ENCODE results near the gene ZNF423.

ZNF423 gene

DNA sequence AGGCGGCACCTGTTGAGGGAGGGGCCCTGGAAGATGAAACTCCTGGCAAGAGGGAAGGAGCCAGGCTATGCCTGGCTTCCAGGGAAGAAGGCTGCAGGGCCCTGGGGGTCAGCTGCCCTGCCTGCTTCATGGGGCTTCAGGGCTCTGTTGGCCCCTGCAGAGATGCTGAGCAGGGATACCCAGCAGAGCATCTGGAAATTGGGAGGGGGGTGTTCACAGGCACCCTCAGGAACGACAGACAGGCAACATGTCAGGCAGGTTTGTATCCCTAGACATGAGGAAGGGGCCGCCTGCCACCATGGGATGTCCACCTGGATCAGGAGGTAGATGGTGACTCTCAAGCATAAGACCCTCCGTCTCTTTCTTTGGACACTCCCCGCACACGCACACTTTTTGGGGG is 13.8 kb upstream of the ZNF423 start:
- DNase-seq: no peak

DNA sequence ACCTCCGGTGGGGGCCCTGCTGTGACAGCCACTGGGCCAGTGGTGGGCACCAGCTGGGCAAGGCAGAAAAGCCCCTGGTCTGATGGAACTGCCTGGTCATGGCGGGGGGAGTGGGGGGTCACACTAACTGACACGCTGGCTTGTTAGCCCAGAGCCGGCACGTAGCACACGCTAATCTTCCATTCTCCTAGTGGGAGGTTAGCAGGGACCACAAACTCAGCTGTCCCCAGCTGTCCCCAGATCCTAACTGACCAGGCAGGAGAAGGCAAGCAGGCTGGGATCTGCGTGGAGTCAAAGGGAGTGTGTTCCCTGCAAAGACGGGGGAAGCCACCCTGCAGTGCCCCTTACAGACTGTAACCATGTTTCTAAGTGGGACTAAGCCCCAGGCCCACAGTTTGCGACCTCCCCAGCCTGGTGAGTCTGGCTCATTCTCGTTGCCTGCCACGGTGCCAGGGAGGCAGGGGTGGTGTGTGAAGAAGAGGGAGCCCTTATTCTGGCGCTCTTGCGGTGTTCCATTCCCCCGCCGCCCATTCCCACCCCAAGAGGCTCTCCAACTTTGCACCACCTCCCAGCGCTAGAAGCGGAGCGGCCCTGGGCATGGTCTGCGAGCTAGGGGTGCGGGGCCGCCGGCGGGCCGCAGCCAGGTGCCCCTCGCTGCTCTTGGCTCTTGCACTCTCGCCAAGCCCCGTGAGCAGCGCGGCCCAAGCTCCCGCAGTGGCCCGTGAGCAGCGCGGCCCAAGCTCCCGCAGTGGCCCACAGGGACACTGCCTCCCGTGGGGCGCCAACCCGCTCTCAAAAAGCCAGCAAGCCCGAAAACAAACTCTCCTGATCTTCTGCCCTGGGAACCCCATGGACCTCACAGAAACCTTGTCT is 12.1 kb upstream of the ZNF423 start:
- DNase-seq: no peak

DNA sequence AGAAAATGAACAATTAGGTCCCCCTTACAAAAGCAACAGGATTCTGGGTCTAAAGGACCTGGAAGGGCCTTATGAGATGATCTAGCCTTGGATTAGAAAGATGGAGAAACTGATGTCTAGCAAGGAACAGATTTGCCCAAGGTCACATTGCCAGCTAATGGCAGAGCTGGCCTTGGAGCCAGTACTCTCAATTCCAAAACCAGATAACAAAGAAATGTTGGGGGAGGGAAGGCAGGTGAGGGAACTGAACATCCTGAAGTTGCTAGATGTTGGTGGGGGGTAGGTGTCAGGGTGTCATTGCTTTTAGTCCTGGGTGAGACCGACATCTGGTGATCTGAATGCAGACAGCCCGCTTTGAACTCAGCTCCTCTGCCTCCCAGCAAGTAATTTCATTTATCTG is 11.3 kb upstream of the ZNF423 start:
- no peak for DNase-seq

DNA sequence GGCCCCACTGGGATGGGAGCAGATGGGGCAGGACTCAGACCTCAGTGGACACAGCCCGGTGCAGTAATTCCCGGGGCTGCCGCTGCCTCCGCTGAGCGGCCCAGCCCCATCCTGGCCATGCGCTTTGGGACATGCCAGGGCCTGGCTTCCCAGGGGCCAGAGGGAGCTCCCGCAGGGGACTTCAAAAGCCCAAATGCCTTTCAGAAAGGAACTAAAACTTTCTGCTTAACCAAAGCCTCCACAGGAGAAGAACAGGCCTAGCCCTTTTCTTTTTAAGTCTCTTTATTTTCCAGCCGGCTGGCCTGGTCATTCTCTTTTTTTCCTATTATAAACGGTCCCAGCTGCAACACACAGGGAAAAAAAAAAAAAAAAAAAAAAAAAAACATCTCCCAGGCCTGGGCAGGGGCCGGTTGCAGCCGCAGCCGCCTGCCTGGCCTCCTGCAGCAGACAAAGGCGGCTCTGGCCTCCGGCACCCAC is 10.7 kb upstream of the ZNF423 start:
- DNase-seq: no peak

DNA sequence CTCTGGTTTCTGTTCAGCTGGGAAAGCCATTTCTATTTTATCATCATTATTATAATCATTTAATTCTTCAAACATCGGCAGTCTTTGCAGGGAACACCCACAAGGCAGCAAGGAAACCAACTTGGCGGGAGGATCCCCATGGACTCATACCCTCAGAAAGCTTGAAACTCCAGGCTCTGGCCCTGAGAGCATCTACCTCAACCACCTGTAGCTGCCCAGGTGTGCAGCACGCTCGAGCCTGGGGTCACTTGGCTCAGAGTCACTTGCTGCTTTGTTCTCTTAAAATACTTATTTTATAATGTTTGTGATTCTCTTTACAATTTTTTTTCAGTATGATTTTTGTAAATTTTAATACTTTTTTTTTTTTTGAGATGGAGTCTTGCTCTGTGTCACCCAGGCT is 6.8 kb upstream of the ZNF423 start:
- no peak for DNase-seq

DNA sequence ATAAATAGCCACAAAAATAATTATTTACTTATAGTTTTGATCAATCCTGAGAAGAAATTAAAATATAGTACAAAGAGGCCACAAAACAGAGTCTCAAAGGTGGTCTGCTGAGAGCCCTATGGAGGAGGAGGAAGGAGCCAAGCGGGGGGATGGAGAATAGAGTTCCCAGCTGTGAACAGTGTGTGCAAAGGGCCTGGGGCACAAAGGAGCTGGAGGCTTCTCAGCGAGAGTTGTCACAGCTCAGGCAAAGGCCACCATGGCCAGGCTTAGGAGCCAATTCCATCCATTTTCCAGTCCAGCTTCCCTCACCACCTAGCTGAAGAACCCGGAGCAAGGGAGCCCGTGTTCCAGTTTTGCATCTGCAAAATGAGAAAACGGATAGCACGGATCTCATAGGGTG is 5.4 kb upstream of the ZNF423 start:
- DNase-seq: no peak

DNA sequence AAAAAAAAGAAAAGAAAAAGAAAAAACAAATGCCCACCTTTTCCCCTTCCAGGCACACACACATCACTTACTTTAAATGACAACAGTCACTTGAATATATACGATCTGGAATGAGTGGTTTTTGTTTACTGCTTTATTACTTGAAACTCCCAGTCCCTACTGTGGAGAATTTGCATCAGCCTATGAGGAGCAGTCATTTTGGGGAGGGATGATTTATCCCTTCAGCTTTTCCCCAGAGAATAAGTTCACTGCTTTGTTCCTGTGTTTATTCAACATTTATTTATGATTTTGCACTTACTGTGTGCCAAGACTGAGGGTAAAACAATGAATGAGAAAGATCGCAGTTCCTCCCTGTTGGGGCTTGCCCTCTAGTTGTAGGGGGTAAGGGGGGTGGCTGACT is 4.7 kb upstream of the ZNF423 start:
- no peak for DNase-seq

DNA sequence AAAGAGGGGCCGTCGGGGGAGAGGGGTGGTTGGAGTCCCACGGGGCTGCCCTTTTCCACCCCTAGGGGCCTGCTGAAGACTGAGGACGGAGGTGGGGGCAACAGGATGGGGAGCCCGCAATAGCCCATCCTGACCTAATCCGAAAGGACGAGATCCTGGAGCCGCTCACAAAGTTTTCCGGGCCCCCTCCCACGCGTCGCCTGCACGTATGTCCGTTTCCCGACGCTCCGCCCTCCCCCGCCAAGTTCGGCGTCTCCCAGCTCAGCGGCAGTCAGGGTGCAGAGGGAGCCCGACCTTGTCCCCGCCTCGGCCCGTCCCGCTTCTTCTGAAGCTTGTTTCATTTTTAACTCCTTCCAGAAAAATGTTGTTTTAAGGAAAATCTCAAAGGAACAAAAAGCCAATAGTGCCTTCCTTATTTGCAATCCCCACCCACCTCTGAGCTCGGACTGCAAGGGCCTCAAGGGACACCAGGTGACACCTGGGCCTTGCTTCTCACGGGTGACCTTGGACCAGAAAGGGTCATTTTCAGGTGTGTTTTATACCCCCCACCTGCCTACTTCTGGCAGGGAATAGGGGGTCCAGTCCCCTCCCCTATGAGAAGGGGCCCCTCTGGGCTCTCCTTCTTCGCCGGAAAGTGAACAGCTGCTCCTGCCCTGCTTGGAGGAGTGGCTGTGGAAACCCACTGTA is 3.4 kb upstream of the ZNF423 start:
- DNase-seq: no peak

DNA sequence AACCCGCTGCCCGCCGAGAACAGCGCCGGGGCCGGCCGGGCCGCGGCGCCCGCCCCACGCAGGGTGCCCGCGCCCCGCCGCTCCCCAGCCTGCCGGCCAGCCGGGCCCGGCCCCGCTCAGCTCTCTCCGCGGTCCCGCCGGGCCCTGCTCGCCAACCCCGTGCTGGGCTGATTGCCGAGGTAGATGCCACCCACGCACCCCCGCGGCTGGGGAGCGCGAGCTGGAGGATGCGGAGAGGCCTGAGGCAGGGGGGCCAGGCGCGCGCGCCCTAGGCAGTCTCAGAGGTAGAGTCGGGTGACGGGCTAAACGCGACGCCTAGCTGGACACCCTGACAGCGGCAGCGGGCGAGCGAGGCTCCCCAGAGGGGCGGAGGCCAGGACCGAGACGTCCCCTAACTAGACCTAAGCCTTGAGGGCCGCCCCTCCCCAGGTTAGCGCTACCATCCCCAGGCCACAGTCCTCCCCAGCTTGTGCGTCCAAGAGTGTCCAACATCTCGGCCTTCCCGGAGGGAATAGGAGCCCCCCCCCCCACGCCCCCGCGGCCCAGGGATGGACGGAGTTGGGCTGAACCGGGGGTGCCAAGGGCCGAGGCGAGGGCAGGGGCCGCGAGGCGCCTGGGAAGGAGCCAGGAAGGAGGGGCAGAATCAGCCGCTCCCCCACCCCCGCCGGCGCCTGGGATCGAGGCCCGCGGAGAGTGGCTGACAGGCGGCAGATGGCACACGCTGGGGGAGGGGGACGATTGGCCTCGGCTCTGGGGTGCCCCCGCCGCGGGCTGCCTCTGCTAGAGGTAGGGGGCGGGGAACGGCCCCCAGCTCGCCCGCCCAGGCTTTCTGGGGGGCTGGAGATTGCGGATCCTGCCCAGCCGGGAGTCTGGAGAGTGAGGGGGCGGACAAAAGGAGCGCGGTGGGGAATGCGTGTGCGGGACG is 2.5 kb upstream of the ZNF423 start:
- DNase-seq: no peak

DNA sequence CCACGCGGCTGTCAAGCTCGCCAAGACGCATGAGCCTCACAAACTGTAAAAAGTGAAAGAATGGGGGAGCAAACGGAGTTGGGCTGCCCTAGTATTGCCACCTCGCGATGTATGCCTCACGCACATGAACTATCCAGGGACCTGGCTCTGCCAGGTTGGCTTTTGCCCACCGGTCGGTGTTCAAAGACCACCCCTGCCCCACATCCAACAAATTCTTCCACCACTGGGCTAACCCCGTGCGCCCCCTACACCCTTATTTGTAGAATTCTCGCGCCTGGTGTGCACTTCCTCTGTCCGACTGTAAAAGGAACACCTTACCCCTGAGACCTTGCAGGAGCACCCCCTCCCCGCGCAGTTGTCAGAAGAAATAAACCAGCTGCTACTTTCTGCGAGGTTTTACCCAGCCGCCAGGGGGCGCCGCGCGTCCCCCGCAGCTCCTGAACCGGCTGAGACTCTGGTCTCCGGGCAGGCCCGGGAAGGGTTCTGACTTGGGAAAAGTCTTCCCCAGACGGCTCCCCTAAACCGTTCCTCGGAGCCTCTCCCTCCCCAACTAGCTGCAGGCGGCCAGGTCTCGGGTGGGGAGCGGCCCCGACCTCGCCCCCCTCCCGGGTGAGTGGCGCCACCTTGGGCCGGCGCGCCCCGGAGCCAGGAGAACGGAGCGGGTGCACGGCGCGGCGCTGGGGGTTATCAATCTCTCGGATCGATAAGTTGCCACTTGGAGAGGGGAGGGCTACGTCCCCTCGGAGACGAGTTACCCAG is 1.7 kb upstream of the ZNF423 start:
- no peak for DNase-seq

DNA sequence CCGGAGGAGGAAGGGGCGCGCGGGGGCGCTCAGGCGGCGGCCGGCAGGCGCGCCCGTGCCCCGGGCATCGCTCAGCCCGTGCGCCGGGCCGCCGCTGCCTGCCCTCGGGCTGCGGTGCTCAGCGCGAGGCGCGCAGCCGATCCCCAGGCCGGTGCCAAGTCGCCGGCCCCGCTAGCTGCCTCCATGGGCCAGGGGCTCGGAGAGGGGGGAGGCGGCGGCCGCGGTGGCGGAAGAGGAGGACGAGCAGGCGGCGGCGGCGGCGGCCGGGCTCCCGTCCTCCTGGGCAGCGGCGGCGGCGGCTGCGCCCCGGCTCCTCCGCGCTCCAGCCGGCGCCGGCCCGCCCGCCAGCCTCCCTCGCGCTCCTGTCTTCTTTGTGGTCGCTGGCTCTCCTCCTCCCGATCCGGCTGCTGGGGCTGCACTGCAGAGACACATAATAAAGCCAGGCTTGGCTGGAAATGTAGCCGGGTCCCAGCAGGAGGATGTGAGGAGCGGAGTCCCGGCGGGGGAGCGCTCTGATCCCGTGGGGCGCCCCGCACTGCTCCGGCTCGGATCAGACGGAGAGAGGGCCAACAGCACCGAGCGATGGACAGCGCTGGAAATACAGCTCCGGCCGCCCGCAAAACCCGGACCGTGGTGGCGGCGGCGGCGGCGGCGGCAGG is 889 bp upstream of the ZNF423 start:
- DNase-seq: no peak

DNA sequence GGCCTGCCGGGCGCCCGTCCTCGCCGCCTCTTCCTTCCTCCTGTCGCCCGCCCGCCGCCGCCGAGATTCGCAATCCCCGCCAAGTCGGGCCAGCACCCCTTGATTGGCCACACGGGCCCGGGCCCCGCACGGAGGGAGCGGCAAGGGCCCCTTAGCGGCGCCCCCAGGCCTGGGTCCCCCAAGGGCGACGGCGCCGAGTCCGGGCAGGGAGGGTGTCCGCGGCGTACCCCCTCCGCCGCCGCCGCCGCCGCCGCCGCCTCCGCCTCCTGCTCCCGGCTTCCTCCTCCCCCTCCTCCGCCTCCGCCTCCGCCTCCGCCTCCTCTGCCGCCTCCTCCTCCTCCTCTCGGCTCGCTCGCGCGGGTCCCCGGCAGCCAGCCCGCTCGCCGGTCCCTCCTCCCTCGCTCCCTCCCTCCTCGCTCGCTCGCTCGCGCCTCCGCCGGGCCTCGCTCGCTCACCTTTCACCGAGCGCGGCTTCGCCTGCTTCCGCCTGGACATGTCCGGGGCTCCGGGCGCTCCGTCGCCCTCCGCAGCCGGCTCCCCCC is 561 bp downstream of the ZNF423 start:
- DNase-seq: no peak

DNA sequence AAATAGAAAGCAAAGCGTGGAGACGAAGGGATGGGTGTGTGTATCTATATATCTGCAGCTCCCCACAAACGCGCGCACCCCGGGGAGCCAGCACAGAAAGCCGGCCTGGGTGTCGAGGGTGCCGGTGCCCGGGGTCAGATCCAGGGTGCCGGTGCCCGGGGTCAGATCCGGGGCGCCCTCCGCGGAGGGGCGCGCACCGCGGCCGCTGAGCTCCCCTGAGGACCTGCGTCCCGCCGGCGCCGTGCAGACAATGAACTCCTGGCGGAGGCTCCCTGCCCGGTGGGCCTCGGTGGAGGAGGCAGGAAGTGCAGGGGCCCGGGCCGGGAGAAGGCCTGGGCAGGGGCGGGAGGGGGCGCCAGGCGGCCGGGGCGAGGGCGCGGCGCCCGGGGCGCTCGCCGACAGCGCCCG is 1.1 kb downstream of the ZNF423 start:
- DNase-seq: no peak

DNA sequence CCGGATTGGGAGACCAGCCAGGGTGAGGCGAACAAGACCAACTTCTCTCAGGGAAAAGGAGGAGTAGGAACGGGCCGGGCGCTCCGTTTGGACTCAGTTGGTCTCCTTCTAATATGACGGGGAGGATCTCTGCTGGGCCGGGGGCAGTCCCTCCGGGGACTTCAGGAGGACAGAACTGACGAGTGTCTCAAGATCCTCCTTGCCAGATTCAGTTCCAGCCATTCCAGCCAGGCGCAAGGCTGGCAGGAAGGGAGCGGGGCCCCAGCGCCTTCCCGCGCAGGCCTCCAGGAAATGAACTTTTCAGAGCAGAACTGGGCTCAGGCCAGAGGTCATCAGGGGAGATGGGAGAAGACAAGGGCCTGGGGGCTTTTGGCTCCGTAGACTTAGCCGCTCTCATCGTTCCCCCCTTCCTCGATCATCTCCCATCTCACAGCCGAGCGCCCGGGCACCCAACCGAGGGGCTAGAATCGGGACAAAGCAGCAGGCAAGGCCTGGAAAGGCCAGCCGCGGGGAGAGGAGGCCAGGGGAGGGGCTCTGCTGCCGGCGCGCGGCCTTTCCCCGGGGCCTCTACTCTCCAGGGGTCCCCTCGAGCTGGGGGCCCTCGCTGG is 1.6 kb downstream of the ZNF423 start:
- no peak for DNase-seq

DNA sequence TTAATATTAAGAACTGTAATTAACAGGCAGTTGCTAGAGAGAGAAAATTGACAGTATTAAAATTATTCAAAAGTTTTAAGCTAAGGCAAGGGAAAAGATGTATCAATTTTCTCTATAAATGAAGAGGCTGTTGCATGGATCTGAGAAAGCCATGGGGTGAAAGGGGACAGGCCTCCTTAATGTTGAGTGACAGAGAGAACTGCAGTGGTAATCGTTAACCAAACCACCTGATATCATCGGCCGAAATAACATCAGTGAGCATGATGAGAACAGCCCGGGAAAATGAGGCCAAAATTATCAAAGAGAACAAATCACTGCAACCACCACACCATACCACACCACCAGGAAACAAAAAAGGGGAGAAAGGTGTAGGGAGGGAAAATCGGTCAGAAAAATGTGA is 3.6 kb downstream of the ZNF423 start:
- DNase-seq: no peak

DNA sequence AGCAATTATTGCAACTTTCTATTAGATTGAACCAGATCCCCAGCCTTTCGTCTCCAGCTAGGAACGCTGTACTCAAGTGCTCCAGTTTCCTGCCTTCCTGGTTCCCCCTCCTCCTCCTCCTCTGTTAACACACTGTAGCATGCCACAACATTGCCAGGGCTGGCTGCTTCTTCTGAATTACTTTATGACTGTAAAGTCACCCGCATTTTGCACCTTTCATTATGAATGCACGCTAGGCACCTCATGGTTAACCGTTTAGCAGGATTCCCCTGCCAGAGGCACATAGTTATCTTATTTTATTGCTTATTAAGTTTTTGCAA is 4.5 kb downstream of the ZNF423 start:
- no peak for DNase-seq

DNA sequence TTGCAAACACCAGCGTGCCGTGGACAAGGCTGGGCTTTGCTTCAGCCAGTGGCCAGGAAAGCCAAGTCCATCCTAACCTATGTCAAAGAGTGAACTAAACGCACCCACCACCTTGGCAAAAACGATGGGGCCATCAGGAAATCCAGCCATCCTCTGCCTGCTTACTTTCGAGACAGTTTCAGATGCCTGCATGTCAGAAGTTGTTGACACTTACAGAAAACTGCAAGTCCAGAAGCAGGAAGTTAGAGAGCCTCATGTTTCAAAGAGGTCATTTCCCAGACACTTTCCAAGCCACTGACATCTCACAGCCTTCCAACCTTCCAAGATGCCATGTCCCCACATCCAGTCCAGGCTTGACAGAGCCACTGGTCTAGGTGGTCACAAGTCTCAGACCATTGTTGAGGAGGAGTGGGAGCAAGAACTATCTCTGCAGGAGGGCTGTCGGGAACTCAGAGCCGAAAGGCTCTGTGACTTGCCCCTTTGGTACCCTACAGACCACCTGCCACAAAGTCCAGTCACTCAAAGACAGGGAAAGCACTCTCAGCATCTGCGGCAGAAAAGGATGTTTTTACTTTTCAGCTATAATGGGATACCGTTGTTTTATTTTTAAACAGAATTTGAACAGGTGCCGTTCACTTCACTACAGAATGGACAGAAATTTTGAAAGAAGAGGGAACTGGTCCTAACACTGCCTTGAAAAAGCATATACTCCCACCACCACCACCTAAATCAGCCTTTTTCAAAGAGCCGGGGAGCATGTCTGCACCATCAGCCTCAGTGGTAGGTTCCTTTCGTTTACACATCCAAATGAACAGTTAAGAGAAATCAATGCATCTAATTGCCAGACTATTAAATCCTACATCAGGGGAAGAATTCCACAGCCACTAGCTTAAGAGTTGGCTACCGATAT is 5.1 kb downstream of the ZNF423 start:
- no peak for DNase-seq

DNA sequence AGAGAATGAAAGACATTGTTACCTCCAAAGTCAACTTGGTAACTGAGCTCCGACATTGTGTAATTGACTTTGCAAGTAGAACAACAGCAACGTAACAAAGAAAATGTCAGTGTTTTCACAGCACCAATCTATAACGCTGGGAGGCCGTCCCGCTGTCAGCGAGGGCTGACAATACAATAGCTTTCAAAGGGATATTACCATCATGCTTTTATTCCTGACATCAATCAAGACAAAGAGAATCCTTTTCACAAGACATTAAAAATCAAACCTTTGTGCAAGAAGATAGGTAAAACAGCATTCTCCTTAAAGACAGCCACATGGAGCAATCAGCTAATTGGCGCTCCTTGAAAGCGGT is 6.2 kb downstream of the ZNF423 start:
- no peak for DNase-seq

DNA sequence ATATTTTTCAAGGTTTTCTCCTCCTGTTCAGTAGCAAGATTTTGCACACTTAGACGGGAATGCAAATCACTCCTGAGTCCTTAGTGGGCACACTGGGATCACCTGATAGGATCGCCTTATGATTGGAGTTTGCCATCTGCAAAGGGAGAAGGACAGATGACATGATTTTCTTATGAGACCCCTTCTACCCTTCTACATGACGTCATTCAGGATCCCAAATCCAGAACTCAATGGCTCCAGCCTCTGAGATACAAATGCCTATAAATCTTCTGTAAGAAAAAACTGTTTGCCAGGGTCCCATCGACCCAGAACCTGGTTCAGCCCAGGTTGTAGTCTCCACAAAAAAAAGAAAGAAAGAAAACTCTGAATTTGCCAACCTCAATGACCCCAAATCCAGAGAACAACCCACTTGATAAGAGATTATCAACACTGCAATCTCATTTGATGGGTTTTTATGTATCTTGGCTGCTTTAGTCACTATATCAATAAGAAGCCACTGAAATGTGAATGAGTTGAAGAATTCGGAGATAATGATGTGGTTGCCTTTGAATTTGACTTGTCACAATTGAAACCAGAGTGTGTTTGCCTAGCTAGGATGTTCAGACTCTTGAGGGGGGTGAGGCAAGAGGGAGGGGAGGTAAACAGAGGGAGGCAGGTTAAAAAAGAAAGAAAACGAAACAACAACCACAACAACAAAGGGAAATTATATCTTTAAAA is 6.7 kb downstream of the ZNF423 start:
- no peak for DNase-seq

DNA sequence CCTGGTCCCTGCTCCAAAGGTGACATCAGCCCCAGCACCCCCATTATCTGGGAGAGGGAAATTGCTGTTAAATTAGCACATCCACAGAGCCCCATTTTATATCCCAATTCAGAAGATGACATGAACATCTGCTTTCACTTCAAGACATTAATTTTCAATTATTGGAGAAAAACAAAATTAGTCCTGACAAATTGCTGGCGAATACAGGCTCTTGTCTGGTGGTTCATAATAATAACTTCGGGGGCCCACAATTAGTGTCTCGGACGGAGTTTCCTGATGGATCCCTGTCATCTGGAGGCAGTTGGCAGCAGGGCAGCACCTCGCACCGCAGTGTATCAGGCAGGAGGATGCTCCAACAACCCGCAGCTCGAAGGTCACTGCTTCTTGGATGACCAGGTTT is 7.4 kb downstream of the ZNF423 start:
- no peak for DNase-seq

All from SHP77 (cell line).